K562 (cell line): ENCODE data around the gene CD1D. TPM values are rescaled to one million over a fixed set of nuclear protein-coding genes. Genes with fewer than 3 reads are reported as not detected.
"Not testable (repeated sequence)": the region's sequence is repeated elsewhere in the genome, so short reads cannot be mapped to it uniquely, and the experiment has no call there.

ENCODE experiments used
- ATAC-seq: fragments of 200-7000 bp; cut with Tn5 transposase; 3 replicates; pipeline ENCODE4 v1.9.1; 2020; ENCODE audit warnings: moderate library complexity
- BruUV-seq: library from RNA; stranded (reverse); fragments of 400-500 nt; replicated peaks from 2 replicates; lab custom pipeline; 2021; lab: Mats Ljungman, UMichigan
- CTCF ChIA-PET: fragments of 300-600 bp; formaldehyde crosslinking; extraction: SDS; loops from one replicate; lab custom pipeline; 2021; ENCODE audit warnings: low intra/inter-chr PET ratio; lab: Yijun Ruan, JAX
- POLR2A ChIA-PET: fragments of 300-600, 350-650 bp; sonication (Branson Sonifier 250); formaldehyde crosslinking; extraction: SDS; loops from one replicate; lab custom pipeline; 2021; ENCODE audit warnings: antibody characterized with exemption, inconsistent platforms; lab: Yijun Ruan, JAX
- DNase-seq, 4 experiments: peaks; one replicate each; pipeline versions ENCODE4 v3.0.0 to v3.0.0-alpha.2; 2011 to 2018; ENCODE audit warnings: low spot score in 3 of 4, mixed read lengths in 3 of 4; ENCODE audit errors: extremely low read depth in 1 of 4
- FAIRE-seq: peaks from 2 replicates; lab custom pipeline; 2011; peaks lifted over from hg19 to GRCh38; lab: Jason Lieb, UNC
- H2AFZ ChIP-seq: 2 replicates; pipeline ENCODE4 v1.6.0; 2011; ENCODE audit warnings: low read depth, low read length, control low read depth, inconsistent platforms
- H3K27ac ChIP-seq: fragments of 200-600 bp; 3 replicates; pipeline ENCODE4 v1.8.0; 2011; ENCODE audit warnings: low read depth, mild to moderate bottlenecking, control low read depth, inconsistent platforms, low read length, moderate library complexity, mixed read lengths; ENCODE audit errors: extremely low read depth
- H3K27me3 ChIP-seq, 2 experiments: fragments of 300-600 bp in 1 of 2; 2 replicates in 1 of 2; 3 replicates in 1 of 2; pipeline versions ENCODE4 v1.6.0 to v1.8.0; 2011; ENCODE audit warnings: inconsistent platforms in 2 of 2, low read length in 2 of 2, mild to moderate bottlenecking in 1 of 2, mixed read lengths in 1 of 2, moderate library complexity in 1 of 2; ENCODE audit not compliant: control insufficient read depth in 2 of 2, insufficient read depth in 2 of 2
- H3K36me3 ChIP-seq: fragments of 300-600 bp; 3 replicates; pipeline ENCODE4 v1.8.0; 2011; ENCODE audit warnings: mild to moderate bottlenecking, low read length, inconsistent platforms; ENCODE audit not compliant: control insufficient read depth, insufficient read depth
- H3K4me1 ChIP-seq, 2 experiments: fragments of 200-600 bp in 1 of 2; replicated peaks in 1 of 2; 2 replicates in 1 of 2; 3 replicates in 1 of 2; pipeline versions ENCODE4 v1.5.1 to v1.8.0; 2011; ENCODE audit warnings: inconsistent platforms in 2 of 2, low read length in 2 of 2, mild to moderate bottlenecking in 1 of 2, mixed read lengths in 1 of 2, moderate library complexity in 1 of 2; ENCODE audit not compliant: control insufficient read depth in 2 of 2, insufficient read depth in 2 of 2
- H3K4me2 ChIP-seq: 2 replicates; pipeline ENCODE4 v1.6.1; 2011; ENCODE audit warnings: low read length, control low read depth, inconsistent platforms, mixed read lengths; ENCODE audit not compliant: insufficient read depth
- H3K4me3 ChIP-seq: fragments of 200-600 bp; sonication (generic), shearing (Covaris generic); 2 replicates; pipeline ENCODE4 v1.5.1; 2016; ENCODE audit warnings: control low read depth, inconsistent platforms
- H3K79me2 ChIP-seq: fragments of 200-600 bp; 3 replicates; pipeline ENCODE4 v1.8.0; 2011; ENCODE audit warnings: low read length, inconsistent platforms; ENCODE audit not compliant: control insufficient read depth, insufficient read depth
- H3K9ac ChIP-seq, 2 experiments: 2 replicates each; pipeline versions ENCODE4 v1.6.0 to v1.6.1; 2011; ENCODE audit warnings: low read depth in 2 of 2, low read length in 2 of 2, control low read depth in 1 of 2, inconsistent platforms in 1 of 2, mild to moderate bottlenecking in 1 of 2, mixed read lengths in 1 of 2; ENCODE audit not compliant: insufficient read depth in 1 of 2
- H3K9me1 ChIP-seq: one replicate; pipeline ENCODE4 v1.6.0; 2011; ENCODE audit warnings: inconsistent platforms, mild to moderate bottlenecking, low read length, moderate library complexity; ENCODE audit not compliant: control insufficient read depth, insufficient read depth
- H3K9me3 ChIP-seq: replicated peaks from 2 replicates; pipeline ENCODE4 v1.5.1; 2011; ENCODE audit warnings: low read depth, low read length, inconsistent platforms; ENCODE audit not compliant: control insufficient read depth, insufficient read depth
- H4K20me1 ChIP-seq: replicated peaks from 2 replicates; pipeline ENCODE4 v1.6.1; 2011; ENCODE audit warnings: low read length, inconsistent platforms, mixed read lengths; ENCODE audit not compliant: control insufficient read depth, insufficient read depth
- ATF7 ChIP-seq: fragments of 450-650 bp; IDR thresholded peaks from 2 replicates; pipeline ENCODE4 v1.7.1; 2014; ENCODE audit warnings: mild to moderate bottlenecking, moderate library complexity
- RBM14 ChIP-seq: fragments of 200-400 bp; formaldehyde crosslinking; IDR thresholded peaks from 2 replicates; pipeline ENCODE4 v1.6.1; 2018; ENCODE audit warnings: low read depth, mild to moderate bottlenecking, low read length, moderate library complexity, borderline replicate concordance; ENCODE audit not compliant: insufficient read depth
- SLC30A9 ChIP-seq: fragments of 250-450 bp; sonication (Bioruptor Pico); IDR thresholded peaks from 2 replicates; pipeline ENCODE4 v1.8.0; 2022; ENCODE audit warnings: mild to moderate bottlenecking, moderate library complexity
- ZC3H4 ChIP-seq: sonication (generic); formaldehyde crosslinking; IDR thresholded peaks from 2 replicates; pipeline ENCODE4 v1.9.0; 2021; ENCODE audit warnings: missing genetic modification reagents, borderline replicate concordance
- ZNF354B ChIP-seq: fragments of 250-450 bp; sonication (Bioruptor Pico); IDR thresholded peaks from 2 replicates; pipeline ENCODE4 v1.4.0; 2020
- WGBS: fragments of 100-300 bp; shearing (Covaris generic); methylation state at CpG from one replicate; pipeline ENCODE4 v1.1.6; 2016; ENCODE audit warnings: low coverage, mixed read lengths; ENCODE audit not compliant: insufficient coverage; ENCODE audit errors: missing lambda C conversion rate; 5-methylcytosine and 5-hydroxymethylcytosine counted together
- in situ Hi-C: fragments of 300-500 bp; cut with MboI; formaldehyde crosslinking; loops from 4 replicates; pipeline ENCODE4 v1.15.0; 2018; ENCODE audit warnings: inconsistent platforms, mixed read lengths
- intact Hi-C: fragments of 100-400 bp; cut with micrococcal nuclease; formaldehyde crosslinking; loops from 2 replicates; pipeline ENCODE4 v1.14.2; 2022
- polyA plus RNA-seq, 8 experiments: library from polyadenylated mRNA; depleted of rRNA in 4 of 8; stranded (reverse) in 5 of 8; unstranded in 3 of 8; fragments of >200 nt; fragmentation: Nextera tagmentation in 2 of 8; fragmentation: Illumina TruSeq in 1 of 8; extraction: Ambion mirVana in 2 of 8; extraction: Trizol in 1 of 8; gene quantifications; 2 replicates each; pipeline versions ENCODE4 v1.2.1 to v1.2.3, GENCODE V29; 2011 to 2014; ENCODE audit warnings: inconsistent platforms in 1 of 8, missing spikeins in 1 of 8
- total RNA-seq, 7 experiments: library from RNA; depleted of rRNA in 6 of 7; stranded (reverse); fragments of >200 nt in 6 of 7; fragmentation: Illumina TruSeq in 2 of 7; extraction: Trizol in 2 of 7; gene quantifications; 2 replicates each; pipeline versions ENCODE4 v1.2.1 to v1.2.3, GENCODE V29; 2011 to 2021; ENCODE audit warnings: low replicate concordance in 1 of 7
- TF ChIP-seq, protein P1 (sequence below), 2 experiments: fragments of 450-650 bp in 1 of 2; sonication (generic) in 1 of 2; formaldehyde crosslinking in 1 of 2; IDR thresholded peaks in 1 of 2; conservative IDR thresholded peaks in 1 of 2; 2 replicates each; pipeline versions ENCODE4 v1.6.1 to v1.8.1; 2016 to 2023; ENCODE audit warnings: mild to moderate bottlenecking in 2 of 2, moderate library complexity in 2 of 2, inconsistent platforms in 1 of 2, missing genetic modification reagents in 1 of 2
- TF ChIP-seq, protein P2 (sequence below): fragments of 250-450 bp; sonication (Bioruptor Pico); IDR thresholded peaks from 2 replicates; pipeline ENCODE4 v1.4.0; 2020; ENCODE audit warnings: borderline replicate concordance
- TF ChIP-seq, protein P3 (sequence below), 3 experiments: IDR thresholded peaks in 2 of 3; conservative IDR thresholded peaks in 1 of 3; 2 replicates each; pipeline ENCODE4 v1.5.1; 2011 to 2012; ENCODE audit warnings: low read length in 3 of 3, mild to moderate bottlenecking in 3 of 3, control low read depth in 2 of 3, improper control_type of control experiment in 1 of 3, inconsistent platforms in 1 of 3, low read depth in 1 of 3, mixed read lengths in 1 of 3, moderate library complexity in 1 of 3; ENCODE audit not compliant: insufficient read depth in 2 of 3

Gene CD1D
- total and polyA plus RNA-seq, 9 of the 15 experiments (the other 6 are each of a cell fraction or from before 2014, with no cell fraction given) = 0.03 TPM; not detected in 8

DNA sequence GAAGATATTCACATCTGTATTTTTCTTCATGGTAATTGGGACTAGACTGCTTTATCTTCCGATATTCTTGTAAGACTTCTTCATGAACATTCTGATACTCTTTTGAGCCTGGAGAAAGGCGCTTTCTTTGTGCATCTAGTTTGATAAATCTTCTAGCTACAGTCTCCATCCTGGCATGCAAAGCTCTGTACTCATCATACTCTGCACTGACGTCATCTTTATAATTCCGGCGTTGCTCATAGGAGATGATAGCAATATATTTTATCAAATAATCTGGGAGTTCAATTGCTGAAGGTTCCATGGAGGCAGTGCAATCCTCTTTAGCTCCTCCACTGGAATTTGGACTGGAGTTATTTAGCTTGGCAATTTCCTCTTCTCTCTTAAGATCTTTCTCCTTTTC lies 4.8 kb upstream of the CD1D start:
- peaks cover 9 to 10% of the 10 kb centered on the region in 2 experiments; a peak in 3 of 5 replicates for H3K27me3 ChIP-seq
- H3K79me2 ChIP-seq, H3K9me1 ChIP-seq, DNase-seq, ATAC-seq, in situ Hi-C loops, H4K20me1 ChIP-seq, POLR2A ChIA-PET, H3K27ac ChIP-seq, H3K4me3 ChIP-seq, H3K9me3 ChIP-seq, H3K9ac ChIP-seq, H3K4me2 ChIP-seq, FAIRE-seq, intact Hi-C loops, H2AFZ ChIP-seq, CTCF ChIA-PET, BruUV-seq, H3K36me3 ChIP-seq, H3K4me1 ChIP-seq: not testable (repeated sequence)
- WGBS = 4% methylated on average over 5 of the region's 5 CpGs
- peak; percentile 22; the same call in 1 of the 2 replicates for TF ChIP-seq ATF7
- TF ChIP-seq, protein P1, sequence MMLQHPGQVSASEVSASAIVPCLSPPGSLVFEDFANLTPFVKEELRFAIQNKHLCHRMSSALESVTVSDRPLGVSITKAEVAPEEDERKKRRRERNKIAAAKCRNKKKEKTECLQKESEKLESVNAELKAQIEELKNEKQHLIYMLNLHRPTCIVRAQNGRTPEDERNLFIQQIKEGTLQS (IDR thresholded peaks at IDR 0.05) = peak; percentile 29; the same call in 1 of the 2 replicates
- TF ChIP-seq, protein P1 (CRISPR knock-in tag; conservative IDR thresholded peaks at IDR 0.05) = not testable (repeated sequence)

- DNase-seq = no peak
- CTCF ChIA-PET = no interaction called here
- Histone ChIP-seq H3K36me3 (no peaks in the 10 kb centered on the region), H3K9me1 (no peaks in the 10 kb centered on the region), H3K79me2 (no peaks in the 10 kb centered on the region), H3K4me3 (no peak overlapping the region), H3K27me3 (peaks cover 14% of the 10 kb centered on the region in 2 experiments; a peak in 3 of 5 replicates), H3K4me2 (no peak overlapping the region), H2AFZ (no peak overlapping the region), H3K27ac (no peak overlapping the region), H3K4me1 (peaks cover 3 to 12% of the 10 kb centered on the region in 2 experiments; a peak in 4 of 5 replicates), H3K9ac (no peak overlapping the region), H3K9me3 (no peaks in the 10 kb centered on the region)
- intact Hi-C loops = no loop called here
- POLR2A ChIA-PET = no interaction called here
- no peak for FAIRE-seq
- 16% methylated on average over 5 of the region's 5 CpGs for WGBS
- BruUV-seq = no TSS peak
- TF ChIP-seq, protein P2, sequence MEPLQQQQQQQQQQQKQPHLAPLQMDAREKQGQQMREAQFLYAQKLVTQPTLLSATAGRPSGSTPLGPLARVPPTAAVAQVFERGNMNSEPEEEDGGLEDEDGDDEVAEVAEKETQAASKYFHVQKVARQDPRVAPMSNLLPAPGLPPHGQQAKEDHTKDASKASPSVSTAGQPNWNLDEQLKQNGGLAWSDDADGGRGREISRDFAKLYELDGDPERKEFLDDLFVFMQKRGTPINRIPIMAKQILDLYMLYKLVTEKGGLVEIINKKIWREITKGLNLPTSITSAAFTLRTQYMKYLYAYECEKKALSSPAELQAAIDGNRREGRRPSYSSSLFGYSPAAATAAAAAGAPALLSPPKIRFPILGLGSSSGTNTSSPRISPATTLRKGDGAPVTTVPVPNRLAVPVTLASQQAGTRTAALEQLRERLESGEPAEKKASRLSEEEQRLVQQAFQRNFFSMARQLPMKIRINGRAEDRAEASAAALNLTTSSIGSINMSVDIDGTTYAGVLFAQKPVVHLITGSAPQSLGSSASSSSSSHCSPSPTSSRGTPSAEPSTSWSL = no peak
- no peak for TF ChIP-seq ZC3H4 (CRISPR knock-in tag)
- no peak for TF ChIP-seq ZNF354B (CRISPR knock-in tag)
- TF ChIP-seq, protein P3, sequence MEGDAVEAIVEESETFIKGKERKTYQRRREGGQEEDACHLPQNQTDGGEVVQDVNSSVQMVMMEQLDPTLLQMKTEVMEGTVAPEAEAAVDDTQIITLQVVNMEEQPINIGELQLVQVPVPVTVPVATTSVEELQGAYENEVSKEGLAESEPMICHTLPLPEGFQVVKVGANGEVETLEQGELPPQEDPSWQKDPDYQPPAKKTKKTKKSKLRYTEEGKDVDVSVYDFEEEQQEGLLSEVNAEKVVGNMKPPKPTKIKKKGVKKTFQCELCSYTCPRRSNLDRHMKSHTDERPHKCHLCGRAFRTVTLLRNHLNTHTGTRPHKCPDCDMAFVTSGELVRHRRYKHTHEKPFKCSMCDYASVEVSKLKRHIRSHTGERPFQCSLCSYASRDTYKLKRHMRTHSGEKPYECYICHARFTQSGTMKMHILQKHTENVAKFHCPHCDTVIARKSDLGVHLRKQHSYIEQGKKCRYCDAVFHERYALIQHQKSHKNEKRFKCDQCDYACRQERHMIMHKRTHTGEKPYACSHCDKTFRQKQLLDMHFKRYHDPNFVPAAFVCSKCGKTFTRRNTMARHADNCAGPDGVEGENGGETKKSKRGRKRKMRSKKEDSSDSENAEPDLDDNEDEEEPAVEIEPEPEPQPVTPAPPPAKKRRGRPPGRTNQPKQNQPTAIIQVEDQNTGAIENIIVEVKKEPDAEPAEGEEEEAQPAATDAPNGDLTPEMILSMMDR (IDR thresholded peaks at IDR 0.05 in 2 of 3, conservative IDR thresholded peaks at IDR 0.05 in 1 of 3; ENCODE audit: insufficient read depth in 2 of 3, low read depth in 1 of 3, low read length in 3 of 3) = no peak
- TF ChIP-seq SLC30A9 = no peak
- no peak for TF ChIP-seq RBM14
- TF ChIP-seq, all 486 proteins: peak for 0
- no peaks in the 10 kb centered on the region for H4K20me1 ChIP-seq
- in situ Hi-C loops = no loop called here
- no peak for ATAC-seq
Measured at GRCh38 chr1:158176399-158176798, 4.3 kb upstream of the CD1D start.
